ENCODE measurements around the gene SCEL.

SCEL gene

GRCh38 chr13:77503398-77503797 is 32.1 kb upstream of the SCEL start:
- no peak for TF ChIP-seq ZBTB1 (tag by site-specific recombination; IDR thresholded peaks at IDR 0.05)
- no peak for TF ChIP-seq ZNF530 (tag by site-specific recombination; IDR thresholded peaks at IDR 0.05; ENCODE audit: low read depth)
- H3K36me3 ChIP-seq (ENCODE audit: control insufficient read depth in 2 of 2, insufficient read depth in 1 of 2, low read length in 2 of 2): no peaks in the 10 kb centered on the region
- CTCF ChIA-PET: interaction anchor here (2.0 kb wide), 1 partner anchor 11 kb away, joined by 6 read pairs; no protein-coding TSS in a partner anchor
- no peak overlapping the region for H3K4me3 ChIP-seq (ENCODE audit: low read depth, low read length)
- no peak overlapping the region for H3K27ac ChIP-seq (ENCODE audit: extremely low read depth, low read depth, low read length)
- POLR2A ChIA-PET: no interaction called here
- peaks cover 3% of the 10 kb centered on the region; the same call in 1 of the 2 replicates for H3K4me1 ChIP-seq (ENCODE audit: control insufficient read depth, insufficient read depth, low read length)
- H3K9me3 ChIP-seq (ENCODE audit: control insufficient read depth, insufficient read depth, low read depth, low read length): no peaks in the 10 kb centered on the region

- ChIA-PET CTCF (no interaction called here), POLR2A (no interaction called here)
Observed at GRCh38 chr13:77506874-77507273, 28.6 kb upstream of the SCEL start.

GRCh38 chr13:77507931-77508776 is 27.4 kb upstream of the SCEL start:
- Histone ChIP-seq H3K4me1 (ENCODE audit: control insufficient read depth, insufficient read depth, low read length) (peaks cover 3% of the 10 kb centered on the region; the same call in 1 of the 2 replicates), H3K9me3 (ENCODE audit: control insufficient read depth, insufficient read depth, low read depth, low read length) (no peaks in the 10 kb centered on the region), H3K36me3 (ENCODE audit: control insufficient read depth in 2 of 2, insufficient read depth in 1 of 2, low read length in 2 of 2) (no peaks in the 10 kb centered on the region), H3K4me3 (ENCODE audit: low read depth, low read length) (no peak overlapping the region), H3K27ac (ENCODE audit: extremely low read depth, low read depth, low read length) (no peak overlapping the region)
- ChIA-PET CTCF (interaction anchor here (0.8 kb wide), 1 partner anchor 15 kb away, joined by 3 read pairs; no protein-coding TSS in a partner anchor), POLR2A (no interaction called here)
- TF ChIP-seq HOXA7 (CRISPR knock-in tag; IDR thresholded peaks at IDR 0.05; ENCODE audit: borderline replicate concordance) (no peak), KLF17 (tag by site-specific recombination; IDR thresholded peaks at IDR 0.05) (peak; percentile 25; the same call in 1 of the 2 replicates), ZBTB20 (tag by site-specific recombination; IDR thresholded peaks at IDR 0.05) (no peak), ZBTB26 (tag by site-specific recombination; optimal IDR thresholded peaks at IDR 0.05) (no peak), ZIC2 (tag by site-specific recombination; IDR thresholded peaks at IDR 0.05) (no peak), ZNF221 (tag by site-specific recombination; IDR thresholded peaks at IDR 0.05; ENCODE audit: borderline replicate concordance) (no peak), ZNF514 (tag by site-specific recombination; IDR thresholded peaks at IDR 0.05) (no peak), ZNF311 (tag by site-specific recombination; IDR thresholded peaks at IDR 0.05; ENCODE audit: borderline replicate concordance) (no peak), ZNF366 (tag by site-specific recombination; conservative IDR thresholded peaks at IDR 0.05) (peak; percentile 95), ATF2 (tag by site-specific recombination; IDR thresholded peaks at IDR 0.05; ENCODE audit: low read depth) (no peak), PBX3 (CRISPR knock-in tag; IDR thresholded peaks at IDR 0.05) (no peak), BCL11A (tag by site-specific recombination; IDR thresholded peaks at IDR 0.05; ENCODE audit: low read depth) (0 out of 2 replicates have a peak, but pooled peaks have one; percentile 36), ZBTB21 (tag by site-specific recombination; IDR thresholded peaks at IDR 0.05) (no peak), ZNF629 (tag by site-specific recombination; IDR thresholded peaks at IDR 0.05) (peak; percentile 69), ZNF645 (tag by site-specific recombination; IDR thresholded peaks at IDR 0.05) (no peak), REPIN1 (tag by site-specific recombination; IDR thresholded peaks at IDR 0.05; ENCODE audit: low read depth) (no peak), ZNF768 (tag by site-specific recombination; IDR thresholded peaks at IDR 0.05) (no peak), TRIM28 (IDR thresholded peaks at IDR 0.05; ENCODE audit: borderline replicate concordance, low read length) (no peak), ZNF510 (tag by site-specific recombination; IDR thresholded peaks at IDR 0.05; ENCODE audit: insufficient replicate concordance) (no peak), OSR2 (tag by site-specific recombination; IDR thresholded peaks at IDR 0.05) (peak; percentile 83), ZNF623 (tag by site-specific recombination; IDR thresholded peaks at IDR 0.05) (no peak), ZNF114 (tag by site-specific recombination; IDR thresholded peaks at IDR 0.05) (no peak), FEZF1 (tag by site-specific recombination; IDR thresholded peaks at IDR 0.05) (peak; percentile 71)

More at GRCh38 chr13:77506874-77507273, 28.6 kb upstream of the SCEL start:
- Histone ChIP-seq H3K27ac (ENCODE audit: extremely low read depth, low read depth, low read length) (no peak overlapping the region), H3K9me3 (ENCODE audit: control insufficient read depth, insufficient read depth, low read depth, low read length) (no peaks in the 10 kb centered on the region), H3K36me3 (ENCODE audit: control insufficient read depth in 2 of 2, insufficient read depth in 1 of 2, low read length in 2 of 2) (no peaks in the 10 kb centered on the region), H3K4me3 (ENCODE audit: low read depth, low read length) (no peak overlapping the region), H3K4me1 (ENCODE audit: control insufficient read depth, insufficient read depth, low read length) (peaks cover 3% of the 10 kb centered on the region; the same call in 1 of the 2 replicates)
- TF ChIP-seq HOXC10 (CRISPR knock-in tag; IDR thresholded peaks at IDR 0.05): no peak
- TF ChIP-seq ZNF654 (tag by site-specific recombination; IDR thresholded peaks at IDR 0.05; ENCODE audit: low read depth): peak; percentile 23
